Heart left ventricle (tissue), 13 donors: ENCODE measurements around the gene ALDOB.

ENCODE experiments used
- POLR2A ChIP-seq, 2 donors: fragments of 450-650 bp; IDR thresholded peaks; one replicate each; pipeline ENCODE4 v1.6.1; 2017; ENCODE audit warnings: antibody characterized with exemption in 2 of 2, mild to moderate bottlenecking in 2 of 2, moderate library complexity in 2 of 2
- TF ChIP-seq, protein P1 (sequence below), 12 donors: fragments of 200-600 bp; sonication (generic) in 4 of 12; IDR thresholded peaks; one replicate each; pipeline versions ENCODE4 v1.5.0 to v1.8.0; 2018 to 2022; ENCODE audit warnings: antibody characterized with exemption in 12 of 12, mild to moderate bottlenecking in 5 of 12
- donor health status: ischemic (EF 13 %, LVEDD 7.1; RV severe dilation, severe dysfunction).
- donor health status: DM: no; HTN: yes; CAD: no.
- donor health status: DM: no; HTN: no; CAD: no.
- donor health status: ischemic (EF 25% LVEDD 6.9; RV normal size, moderate dysfunction).
- donor health status: ischemic (EF 25% LVEDD 5.7; RV mildly dilated, moderate dysfunction).
- donor health status: ischemic (EF 35%, LVEDD 5.7; RV mildly dilated, moderate dysfunction).
- donor health status: nonischemic (EF 11% LVEDD 7.7; RV severe dilation, severe dysfunction).
- donor health status: DM: yes; HTN: yes; CAD: no.
- donor health status: PGD.
- donor health status: ischemic (EF 29% LVEDD 5.4; RV normal size, mild dysfunction).
- donor health status: nonischemic (EF 23%, LVEDD 6.1; RV moderate dilation, normal function).

DNA sequence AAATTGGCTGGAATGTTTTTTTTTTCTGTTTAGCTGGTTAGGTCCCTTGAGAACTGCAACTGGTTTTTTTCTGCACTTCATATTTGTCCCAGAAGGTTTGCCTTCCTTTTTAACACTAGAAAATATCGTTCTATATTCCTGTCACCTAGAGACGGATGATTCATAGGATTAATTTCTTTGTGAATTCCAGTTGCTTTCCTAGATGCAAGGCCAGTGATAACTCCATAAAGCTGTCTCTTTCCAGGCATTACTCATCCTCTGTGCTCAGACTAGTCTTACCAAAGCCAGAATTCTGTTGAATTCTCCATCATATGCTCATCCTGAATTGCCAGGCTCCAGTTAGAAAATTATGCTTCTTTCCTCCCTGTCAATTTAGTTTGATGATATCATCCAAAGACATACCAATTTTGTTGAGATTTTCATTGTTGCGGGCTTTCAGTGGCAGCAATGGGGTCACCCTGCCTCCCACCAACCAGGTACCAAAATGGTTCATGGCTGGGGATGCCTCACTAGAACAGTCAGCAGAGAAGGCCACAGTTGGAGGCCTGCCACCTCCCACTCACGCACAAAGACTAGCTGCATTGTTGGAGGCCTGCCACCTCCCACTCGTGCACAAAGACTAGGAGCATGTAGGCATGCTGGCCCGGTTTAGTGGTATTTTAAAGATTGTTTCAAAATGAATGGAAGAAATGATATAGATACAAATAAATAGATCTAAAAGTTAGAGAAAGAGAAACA, 59.3 kb downstream of the ALDOB start:
- TF ChIP-seq, protein P1, sequence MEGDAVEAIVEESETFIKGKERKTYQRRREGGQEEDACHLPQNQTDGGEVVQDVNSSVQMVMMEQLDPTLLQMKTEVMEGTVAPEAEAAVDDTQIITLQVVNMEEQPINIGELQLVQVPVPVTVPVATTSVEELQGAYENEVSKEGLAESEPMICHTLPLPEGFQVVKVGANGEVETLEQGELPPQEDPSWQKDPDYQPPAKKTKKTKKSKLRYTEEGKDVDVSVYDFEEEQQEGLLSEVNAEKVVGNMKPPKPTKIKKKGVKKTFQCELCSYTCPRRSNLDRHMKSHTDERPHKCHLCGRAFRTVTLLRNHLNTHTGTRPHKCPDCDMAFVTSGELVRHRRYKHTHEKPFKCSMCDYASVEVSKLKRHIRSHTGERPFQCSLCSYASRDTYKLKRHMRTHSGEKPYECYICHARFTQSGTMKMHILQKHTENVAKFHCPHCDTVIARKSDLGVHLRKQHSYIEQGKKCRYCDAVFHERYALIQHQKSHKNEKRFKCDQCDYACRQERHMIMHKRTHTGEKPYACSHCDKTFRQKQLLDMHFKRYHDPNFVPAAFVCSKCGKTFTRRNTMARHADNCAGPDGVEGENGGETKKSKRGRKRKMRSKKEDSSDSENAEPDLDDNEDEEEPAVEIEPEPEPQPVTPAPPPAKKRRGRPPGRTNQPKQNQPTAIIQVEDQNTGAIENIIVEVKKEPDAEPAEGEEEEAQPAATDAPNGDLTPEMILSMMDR (IDR thresholded peaks at IDR 0.05) = no peak
- no peak for TF ChIP-seq POLR2A (IDR thresholded peaks at IDR 0.05)
